Fibroblast of peridontal ligament (primary cell): ENCODE measurements around the gene CCDC171.
A peak's percentile ranks its signal among the peaks of the same experiment; 100 is the strongest.
"Not testable (repeated sequence)": the region's sequence is repeated elsewhere in the genome, so short reads cannot be mapped to it uniquely, and the experiment has no call there.

Experiments
- DNase-seq: peaks from one replicate; pipeline ENCODE4 v3.0.0-alpha.2; 2010; ENCODE audit errors: extremely low read depth

The CCDC171 gene

DNA sequence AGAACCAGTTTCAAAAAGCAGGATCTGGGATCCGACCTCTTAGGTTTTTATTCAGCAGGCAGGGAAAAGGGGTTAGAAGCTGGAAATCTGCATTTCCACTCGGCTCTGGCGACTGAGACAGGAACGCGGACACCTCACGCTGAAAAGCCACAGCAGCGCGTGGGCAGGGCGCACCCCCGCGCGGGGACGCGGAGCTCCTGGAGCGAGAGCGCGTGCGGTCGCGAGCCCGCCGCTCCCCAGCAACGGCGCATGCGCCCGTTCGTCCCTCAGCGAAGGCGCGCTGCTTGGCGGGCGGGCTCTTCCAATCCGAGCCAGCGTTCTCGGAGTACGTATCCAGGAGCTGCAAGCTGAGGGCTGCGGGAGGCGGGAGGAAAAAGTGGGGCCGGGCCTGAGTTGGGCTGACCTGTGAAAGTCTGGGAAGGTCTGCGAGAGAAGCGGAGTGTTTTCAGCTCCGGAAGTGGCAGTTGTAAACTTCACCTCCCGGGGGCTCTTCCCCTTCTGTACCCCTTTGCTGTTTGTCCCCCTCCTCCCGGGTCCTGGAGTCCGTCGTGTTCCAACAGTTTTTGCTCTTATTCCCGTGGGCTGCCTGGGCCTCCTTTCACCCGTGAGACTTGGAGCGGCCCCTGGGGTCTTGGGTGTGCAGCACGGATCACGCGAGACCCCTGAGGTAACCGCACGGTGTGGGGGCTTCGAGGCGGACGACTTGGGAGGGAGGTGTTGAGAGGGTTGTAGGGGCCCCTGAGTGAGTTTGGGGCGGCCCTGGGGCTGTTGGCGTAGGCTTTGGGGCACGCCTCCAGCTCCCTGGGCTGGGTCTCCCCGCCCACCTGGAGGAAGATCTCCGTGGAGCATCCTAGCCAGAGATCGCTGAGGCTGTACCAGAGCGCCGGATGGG lies at the start of gene CCDC171:
Gene CCDC171 (plus strand): TSS at position 408 of the 892 bp plus-strand sequence. CDS start 11,046 bp downstream, outside the sequence.
- DNase-seq = peak; percentile 94

DNA sequence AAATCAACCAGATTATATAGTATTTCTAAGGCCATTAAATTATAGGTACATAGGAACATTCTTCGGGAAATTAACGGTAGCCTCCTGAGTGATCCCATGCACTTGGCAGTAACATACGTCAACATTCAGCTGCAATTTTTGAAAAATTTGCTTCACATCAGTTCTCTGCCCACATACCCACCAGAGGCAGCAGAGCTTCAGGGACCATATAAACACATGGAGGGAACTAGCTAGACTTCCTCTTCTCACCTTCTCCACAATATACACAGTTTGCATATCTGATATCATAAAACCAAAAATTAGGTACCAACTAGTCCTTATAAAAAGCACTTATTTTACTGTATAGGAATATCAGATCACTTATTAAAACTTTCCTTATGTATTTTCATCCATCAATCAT lies 46.9 kb upstream of the CCDC171 start:
- DNase-seq = no peak

DNA sequence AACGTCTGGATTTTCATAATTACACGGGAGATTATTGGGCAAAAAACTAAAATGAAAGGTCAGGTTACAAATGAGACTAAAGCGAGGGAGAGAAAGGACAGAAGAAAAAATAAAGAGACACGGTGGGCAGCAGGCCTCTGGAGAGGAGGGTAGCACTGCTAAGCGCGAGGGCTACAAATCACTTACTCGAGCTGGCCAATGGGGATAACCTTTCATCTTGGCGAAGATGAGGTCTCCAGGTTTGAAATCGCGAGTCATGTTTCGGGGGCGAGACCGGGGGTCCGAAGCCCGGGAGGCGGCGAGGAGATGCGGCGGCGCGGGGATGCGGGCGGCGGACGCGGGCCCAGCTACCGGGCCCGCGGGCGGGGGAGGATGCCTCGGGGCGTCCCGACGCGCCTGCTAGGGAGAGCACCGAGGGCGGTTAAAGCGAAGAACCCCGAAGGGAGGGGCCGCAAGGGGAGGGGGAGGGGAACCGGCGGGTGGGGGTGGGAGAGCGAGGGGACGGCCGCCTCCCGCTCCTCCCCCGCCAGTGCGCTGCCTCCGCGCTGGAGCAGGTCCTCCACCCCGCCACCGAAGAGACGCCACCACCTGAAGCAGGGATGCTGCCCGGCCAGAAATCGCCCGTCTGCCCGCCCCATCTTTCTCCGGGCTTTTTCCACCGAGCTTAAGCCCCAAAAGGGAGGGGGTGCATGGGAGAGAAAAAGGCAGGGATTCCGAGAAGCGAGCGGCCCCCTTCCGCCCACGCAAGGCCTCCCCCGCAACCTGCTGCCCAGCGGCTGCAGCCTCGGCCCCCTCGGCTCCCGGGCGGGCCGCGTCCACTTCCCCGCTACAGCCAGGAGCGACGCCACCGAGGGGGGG lies 42.7 kb upstream of the CCDC171 start:
- no peak for DNase-seq

DNA sequence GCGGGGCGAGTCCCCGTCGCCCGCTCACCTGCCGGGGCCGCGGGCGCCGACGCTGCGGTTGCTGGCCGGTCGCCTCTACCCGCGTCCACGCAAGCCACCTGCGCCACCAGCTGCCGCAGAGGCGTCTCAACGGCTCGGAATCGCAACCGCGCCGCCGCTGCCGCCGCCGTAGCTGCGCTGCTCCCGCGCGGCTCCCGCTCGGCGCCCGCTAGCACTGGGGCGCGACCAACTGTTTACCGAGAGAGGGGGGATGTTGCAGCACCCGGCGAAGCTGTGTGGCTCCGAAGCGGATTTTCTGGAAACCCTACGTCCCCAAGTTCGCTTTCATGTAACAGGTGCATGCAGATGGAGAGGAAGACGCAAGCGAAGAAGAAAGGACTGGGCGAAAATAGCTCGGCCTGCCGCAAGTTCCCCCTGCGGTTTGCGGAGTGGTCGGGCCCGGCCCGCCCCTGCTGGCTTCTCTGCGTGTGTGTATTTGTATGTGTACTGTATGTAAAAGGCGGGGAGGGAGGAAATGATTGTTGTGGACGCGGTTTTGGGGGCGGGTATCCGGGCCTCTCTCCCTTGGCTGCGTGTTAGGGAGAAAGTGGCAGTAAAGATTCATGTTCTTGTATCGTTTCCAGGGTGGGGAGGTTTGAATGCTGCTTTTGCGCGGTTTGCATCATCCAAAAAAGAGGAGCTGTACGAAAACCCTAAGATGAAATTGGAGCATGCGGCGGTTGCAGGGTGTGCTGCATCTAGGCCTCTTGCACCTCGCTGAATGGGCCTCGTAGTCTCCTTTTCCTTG lies 41.9 kb upstream of the CCDC171 start, which contains the start of gene PSIP1:
Gene PSIP1 (minus strand): TSS at position 182 of the 787 bp plus-strand sequence. CDS start 782 bp downstream, outside the sequence.
- DNase-seq = peak; percentile 85

DNA sequence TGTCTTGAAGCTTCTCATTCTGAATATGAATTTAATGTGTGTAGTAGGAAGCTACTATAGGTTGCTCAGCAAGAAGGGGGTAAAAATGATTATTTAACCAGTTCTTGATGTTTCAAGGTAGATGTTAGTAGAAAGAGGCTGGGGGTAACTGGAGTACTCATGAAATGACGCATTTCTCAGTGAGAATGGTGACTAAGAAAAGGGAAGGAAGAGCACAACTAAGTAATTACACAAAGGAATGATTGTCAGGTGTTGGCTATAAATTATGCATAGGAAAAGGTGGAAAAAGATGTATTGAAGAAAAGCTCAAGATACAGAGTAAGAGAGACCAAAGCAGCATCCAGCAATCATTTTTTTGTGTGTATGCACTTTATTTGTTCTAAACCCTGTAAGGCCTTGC lies 40.6 kb upstream of the CCDC171 start:
- no peak for DNase-seq

DNA sequence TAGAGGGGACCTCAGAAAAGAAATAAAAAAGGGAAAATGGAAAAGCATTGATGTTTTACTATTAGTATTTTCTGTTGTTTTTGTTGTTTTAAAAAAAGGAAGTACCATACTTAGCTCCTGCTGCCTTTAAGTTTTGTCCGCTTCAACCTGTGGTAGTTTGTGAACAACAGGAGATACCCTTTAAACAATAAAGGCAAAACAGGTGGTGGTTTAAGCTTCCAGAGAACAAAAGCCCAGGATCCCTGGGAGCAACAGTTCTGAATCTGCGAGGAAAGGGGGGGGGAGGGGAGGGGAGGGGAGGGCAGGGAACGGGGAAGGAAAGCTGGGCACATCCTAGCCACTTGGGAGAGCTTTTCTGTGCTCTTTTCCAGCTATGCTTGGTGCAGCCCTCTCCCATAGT lies 40.0 kb upstream of the CCDC171 start:
- DNase-seq = no peak

DNA sequence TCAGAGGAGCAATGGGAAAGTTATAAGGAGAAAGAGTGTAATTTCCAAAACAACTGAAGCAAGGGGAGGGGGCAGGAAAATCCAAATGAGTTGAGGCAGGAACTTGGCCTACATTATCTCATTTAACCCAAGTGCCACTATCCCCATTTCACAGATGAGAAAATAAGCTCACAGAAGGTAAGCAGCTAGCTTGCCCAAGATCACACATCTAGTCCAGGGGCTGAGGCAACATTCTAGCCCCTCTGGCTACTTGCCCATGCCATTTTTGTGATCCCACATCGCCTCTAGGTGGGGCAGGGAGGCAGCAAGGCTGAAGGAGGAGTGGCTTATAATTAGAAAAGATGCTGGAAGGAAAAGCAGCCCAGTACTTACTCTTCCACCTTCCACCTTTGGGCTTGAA lies 39.5 kb upstream of the CCDC171 start:
- DNase-seq = no peak

DNA sequence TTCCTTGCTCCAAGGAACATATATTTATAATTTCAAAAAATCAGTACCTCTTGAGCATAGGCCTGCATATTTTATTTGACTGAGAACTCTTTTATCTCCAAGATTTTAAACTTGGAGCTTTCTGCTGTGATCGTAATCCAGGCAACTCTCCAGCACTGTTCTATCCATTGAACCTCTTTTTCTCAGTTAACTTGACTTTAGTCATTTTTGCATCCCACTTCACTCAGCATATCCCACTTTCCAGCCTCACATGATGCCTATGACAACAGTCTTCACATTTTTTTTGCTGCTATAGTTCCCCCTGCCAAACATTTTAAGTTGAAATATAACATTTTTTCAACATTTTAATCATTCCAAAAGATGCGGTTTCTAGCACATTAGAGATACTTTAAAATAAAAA lies 33.0 kb upstream of the CCDC171 start:
- no peak for DNase-seq

DNA sequence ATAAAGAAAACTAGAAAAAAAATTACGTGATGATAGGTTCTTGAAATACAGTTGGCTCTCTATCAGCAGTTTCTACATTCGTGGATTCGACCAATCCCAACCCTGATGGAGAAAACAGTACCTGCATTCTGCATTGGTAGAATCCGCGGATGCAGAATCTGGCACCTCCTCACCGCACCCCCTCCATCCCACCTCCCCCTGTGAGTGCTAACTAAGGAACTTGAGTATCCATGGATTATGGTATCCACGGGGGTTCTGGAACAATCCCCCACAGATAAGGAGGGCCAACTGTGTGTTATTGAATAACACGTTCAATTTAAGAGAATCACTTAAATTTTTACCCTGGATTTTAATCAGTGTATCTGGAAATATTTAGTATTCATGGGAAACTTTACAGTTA lies 31.6 kb upstream of the CCDC171 start:
- DNase-seq = no peak

DNA sequence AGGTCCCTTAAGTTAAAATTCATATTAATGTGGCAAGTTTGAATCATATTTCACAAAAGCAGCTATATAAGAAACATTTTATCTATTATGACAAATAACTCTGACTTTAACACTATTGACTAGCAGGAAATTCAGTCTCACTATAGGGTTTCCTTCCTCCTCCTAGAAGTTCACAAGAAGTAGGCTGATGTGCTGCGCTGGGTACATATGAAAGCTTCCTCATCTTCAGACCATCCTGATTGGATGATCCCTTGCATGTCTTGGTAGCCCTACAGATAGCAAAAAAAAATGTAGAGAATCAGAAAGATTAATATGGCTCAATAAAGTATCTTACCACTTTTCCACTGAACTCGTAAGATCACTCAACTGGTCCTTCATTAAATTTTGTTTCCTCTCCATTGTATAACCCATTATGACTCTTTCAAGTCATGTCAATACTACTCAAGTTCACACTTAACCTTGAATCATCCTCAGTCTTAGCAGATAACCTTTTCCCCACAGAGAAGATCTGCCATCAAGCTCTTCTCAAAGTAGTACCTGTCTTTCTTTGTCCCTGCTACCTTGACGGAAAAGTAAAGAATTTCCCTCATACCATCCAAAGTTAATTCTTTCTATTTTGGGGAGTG lies 30.6 kb upstream of the CCDC171 start:
- no peak for DNase-seq

DNA sequence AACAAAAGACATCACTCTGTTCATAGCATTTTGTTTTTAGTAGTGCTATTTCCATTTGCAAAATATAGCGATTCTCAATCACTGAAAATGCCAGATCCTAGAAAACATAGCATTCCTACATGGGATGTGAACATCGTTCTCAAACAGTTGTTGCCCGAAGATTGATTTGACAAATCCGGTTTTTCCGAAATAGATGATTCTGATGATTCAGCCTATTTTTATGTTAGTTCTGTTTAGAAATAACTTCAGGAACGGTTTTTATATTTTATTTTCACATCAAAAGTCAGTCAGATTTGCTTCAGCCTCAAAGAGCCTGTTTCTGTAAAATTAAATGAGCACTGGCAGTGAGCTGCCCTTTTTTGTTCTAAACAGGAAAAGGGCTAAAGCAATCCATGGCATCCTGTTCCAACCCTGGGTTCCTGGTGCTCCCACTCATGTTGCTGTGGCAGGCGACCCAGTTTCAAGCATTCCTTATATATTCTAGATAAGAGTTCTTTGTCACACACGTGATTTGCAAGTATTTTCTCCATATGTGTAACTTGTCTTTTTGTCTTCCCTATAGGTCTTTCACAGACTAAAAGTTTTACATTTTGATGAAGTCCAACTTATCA lies 27.9 kb upstream of the CCDC171 start:
- DNase-seq = no peak

DNA sequence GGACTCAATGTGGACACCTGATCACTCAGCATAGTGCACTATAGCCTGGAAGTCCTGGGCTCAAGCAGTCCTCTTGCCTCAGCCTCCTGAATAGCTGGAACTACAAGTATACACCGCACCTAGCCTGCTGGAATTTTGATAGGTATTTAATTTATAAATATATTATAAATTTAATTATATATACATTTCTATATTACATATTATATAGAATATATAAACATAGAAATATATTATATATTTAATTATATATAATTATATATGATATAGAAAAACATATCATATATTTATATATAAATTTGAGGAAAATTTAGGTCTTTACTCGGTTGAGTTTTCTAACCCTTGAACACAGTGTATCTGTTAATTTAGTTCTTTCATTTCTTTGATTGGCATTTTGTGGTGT lies 26.9 kb upstream of the CCDC171 start:
- no peak for DNase-seq

DNA sequence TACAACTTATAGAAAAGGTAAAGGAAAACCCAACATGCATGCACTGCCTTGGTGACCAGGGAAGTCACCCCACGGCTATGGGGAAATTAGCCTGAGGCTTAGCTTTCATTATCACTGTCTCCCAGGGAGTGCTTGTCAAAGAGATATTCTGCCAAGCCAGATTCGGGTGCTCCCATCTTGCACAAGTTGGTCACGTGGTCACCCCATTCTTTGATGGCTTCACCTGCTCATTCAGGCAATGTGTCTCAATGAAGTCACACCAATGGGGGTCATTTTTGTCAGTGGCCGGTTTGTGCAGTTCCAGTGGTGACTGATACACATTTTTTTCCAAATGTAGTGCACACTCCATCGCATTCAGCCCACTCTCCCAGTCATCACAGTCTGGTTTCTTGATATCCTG lies 25.8 kb upstream of the CCDC171 start:
- DNase-seq = not testable (repeated sequence)

DNA sequence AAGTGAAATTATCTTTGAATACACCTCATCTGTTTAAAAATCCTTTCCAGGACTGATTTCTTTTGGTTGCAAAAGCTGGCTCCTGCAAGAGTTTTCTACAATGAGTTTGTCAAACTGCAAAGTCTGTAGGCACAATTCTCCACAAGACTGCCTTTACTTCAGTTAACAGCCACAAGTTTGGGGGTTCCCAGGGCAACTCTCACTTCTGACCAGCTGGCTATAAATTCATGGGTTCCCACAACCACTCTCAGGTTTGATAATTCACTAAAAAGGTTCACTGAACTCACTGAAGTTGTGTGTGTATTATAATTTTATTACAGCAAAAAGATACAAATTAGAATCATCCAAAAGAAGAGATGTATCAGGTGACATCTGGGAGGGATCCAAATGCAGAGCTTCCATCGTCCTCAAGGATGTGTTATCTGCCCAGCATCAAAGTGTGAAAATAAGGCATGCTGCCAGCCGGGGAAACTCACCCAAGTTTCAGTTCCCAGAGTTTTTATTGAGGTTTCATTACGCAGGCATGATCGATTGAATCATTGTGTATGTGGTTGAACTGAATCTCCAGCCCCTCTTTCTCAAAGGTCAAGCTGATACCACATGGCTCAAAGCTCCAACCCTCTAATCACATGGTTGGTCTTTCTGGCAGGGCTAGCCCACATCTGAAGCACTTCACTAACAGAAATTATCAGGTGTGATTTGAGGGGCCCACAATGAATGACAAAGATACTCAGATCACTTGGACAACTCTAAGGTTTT lies 23.1 kb upstream of the CCDC171 start:
- DNase-seq = no peak

DNA sequence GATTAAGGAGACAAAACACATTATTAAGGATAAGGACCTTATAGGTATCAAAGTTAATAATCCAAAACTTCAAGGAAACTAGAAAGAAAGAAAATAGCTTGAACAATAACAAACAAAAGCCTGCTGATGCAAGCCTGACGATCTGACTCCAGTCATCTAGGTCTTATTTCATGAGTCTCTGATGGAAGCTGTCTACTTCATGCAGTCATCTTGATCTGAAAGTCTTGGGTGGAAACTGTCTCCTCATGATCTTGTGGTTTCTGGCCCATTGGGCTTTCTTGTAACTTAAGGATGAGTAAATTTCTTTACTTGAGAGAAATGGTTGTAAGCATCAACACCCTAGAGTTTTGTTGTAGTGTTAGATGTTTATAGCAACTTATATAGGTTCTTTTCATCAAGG lies 21.5 kb upstream of the CCDC171 start:
- DNase-seq = no peak

DNA sequence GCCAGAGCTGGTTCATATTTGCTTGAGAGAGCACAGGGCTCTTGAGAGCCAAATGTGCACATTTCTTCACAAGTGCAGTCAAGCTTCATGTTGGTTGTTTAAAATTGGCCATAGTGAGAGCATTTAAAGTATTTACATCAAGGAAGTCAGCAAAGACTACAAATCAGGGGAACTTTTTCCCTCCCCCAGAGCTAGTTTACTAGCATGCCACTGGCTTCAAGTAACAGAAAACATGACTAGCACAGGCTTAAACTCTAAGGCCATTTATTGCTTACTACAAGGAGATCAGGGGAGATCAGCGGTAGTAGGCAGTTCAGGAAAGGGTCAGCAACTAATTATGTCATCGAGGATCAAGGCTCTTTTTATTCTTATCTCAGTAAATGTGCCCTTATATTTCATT lies 11.0 kb upstream of the CCDC171 start:
- DNase-seq = no peak

DNA sequence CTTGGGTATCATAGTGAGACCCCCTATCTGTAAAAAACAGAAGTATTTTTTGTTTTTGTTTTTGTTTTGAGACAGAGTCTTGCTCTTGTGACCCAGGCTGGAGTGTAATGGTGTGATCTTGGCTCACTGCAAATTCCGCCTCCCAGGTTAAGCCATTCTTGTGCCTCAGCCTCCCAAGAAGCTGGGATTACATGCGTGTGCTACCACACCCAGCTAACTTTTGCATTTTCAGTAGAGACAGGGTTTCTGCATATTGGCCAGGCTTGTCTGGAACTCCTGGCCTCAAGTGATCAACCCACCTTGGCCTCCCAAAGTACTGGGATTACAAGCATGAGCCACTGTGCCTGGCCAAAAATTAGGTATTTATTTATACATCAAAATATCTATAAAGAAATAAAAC lies 10.2 kb upstream of the CCDC171 start:
- DNase-seq = no peak

DNA sequence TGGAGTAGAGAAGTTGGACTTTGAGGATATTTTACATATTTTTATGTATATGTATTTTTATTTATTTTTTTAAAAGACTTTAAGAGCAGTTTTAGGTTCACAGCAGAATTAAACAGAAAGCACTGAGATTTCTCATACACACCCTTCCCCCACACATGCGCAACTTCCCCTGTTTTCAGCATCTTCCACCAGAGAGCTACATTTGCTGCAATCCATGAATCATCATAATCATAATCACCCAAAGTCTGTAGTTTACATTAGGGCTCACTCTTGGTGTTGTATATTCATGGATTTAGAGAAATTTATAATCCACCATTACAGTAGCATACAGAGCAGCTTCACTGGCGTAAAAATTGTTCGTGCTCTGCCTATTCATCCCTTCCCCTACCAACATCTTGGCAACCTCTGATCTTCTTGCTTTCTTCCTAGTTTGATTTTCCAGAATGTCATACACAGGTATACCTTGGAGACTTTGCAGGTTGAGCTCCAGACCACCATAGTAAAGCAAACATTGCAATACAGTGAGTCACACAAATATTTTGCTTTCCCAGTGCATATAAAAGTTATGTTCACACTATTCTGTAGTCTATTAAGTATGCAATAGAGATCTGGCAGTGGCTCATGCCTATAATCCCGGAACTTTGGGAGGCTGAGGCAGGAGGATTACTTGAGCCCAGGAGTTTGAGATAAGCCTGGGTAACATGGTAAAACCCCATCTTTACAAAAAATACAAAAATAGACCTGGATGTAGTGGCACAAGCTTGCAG lies 9.6 kb upstream of the CCDC171 start:
- peak; percentile 22 for DNase-seq

DNA sequence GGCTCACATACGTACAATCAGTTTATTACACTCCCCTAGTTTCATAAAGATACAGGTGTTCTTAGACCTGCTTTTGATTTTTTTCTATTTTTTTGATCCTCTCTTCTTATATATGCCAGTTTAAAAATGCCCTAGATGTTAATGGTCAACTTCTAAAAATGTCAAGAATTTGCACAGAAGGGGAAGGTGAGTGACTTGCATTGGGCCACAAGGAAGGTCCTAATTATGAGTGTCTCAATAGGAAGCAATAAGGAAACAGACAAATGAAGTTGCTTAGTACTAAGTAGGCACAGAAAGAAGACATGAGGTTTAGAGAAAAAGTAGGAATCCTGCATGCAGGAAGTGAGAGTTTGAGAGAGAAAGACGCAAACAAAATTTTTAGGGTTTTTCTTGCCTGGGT lies 3.2 kb upstream of the CCDC171 start:
- DNase-seq = no peak

DNA sequence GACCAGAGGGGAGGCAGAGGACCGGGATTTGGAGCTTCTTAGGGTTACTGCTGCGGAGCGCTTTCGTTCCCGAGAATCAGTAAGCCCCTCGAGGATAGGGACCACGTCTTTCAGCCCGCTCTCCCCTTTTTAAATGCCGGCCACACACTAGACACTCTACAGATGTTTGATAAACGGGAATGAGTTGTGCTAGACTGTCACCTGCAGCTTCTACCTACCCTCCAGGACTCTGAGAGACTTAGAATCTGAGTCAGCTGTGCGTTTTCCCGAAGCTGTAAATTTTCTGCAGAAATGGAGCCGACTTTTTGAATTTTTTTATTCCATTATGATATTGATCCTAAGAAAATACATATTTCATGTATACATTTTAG lies 670 bp downstream of the CCDC171 start:
- DNase-seq = no peak
